Lower lobe of right lung (tissue), 2 donors: ENCODE results near the gene SORCS2. TPM values are rescaled to one million over a fixed set of nuclear protein-coding genes. Genes with fewer than 3 reads are reported as not detected.

Experiments
- ATAC-seq, 2 donors: fragments of 200-7000 bp; cut with Tn5 transposase; one replicate each; pipeline ENCODE4 v1.9.1; 2020 to 2022; ENCODE audit warnings: mild to moderate bottlenecking in 2 of 2, moderate library complexity in 2 of 2
- DNase-seq: peaks from one replicate; pipeline ENCODE4 v3.0.0-alpha.2; 2020
- H3K27ac ChIP-seq: fragments of 200-600 bp; one replicate; pipeline ENCODE4 v1.8.0; 2022
- H3K27me3 ChIP-seq: fragments of 200-600 bp; one replicate; pipeline ENCODE4 v1.8.0; 2022; ENCODE audit warnings: low read depth
- H3K36me3 ChIP-seq: fragments of 200-600 bp; one replicate; pipeline ENCODE4 v1.8.0; 2022; ENCODE audit warnings: mild to moderate bottlenecking
- H3K4me1 ChIP-seq: fragments of 200-600 bp; one replicate; pipeline ENCODE4 v1.8.0; 2022
- H3K4me3 ChIP-seq: fragments of 200-600 bp; one replicate; pipeline ENCODE4 v1.8.0; 2022; ENCODE audit warnings: mild to moderate bottlenecking
- H3K9me3 ChIP-seq: fragments of 200-600 bp; one replicate; pipeline ENCODE4 v1.8.0; 2022
- intact Hi-C: fragments of 100-400 bp; cut with DNase I; formaldehyde crosslinking; loops from one replicate; pipeline ENCODE4 v1.11.0; 2022
- total RNA-seq: library from RNA; stranded (reverse); fragmentation: NEBNext Ultra II Directional; extraction: Animal tissue kit (Norgen Biotek cat#: 25700); gene quantifications from one replicate; pipeline ENCODE4 v1.2.1, GENCODE V29; 2021
- TF ChIP-seq, protein P1 (sequence below): fragments of 200-600 bp; IDR thresholded peaks from one replicate; pipeline ENCODE4 v1.8.0; 2022; ENCODE audit warnings: antibody characterized with exemption, mild to moderate bottlenecking
- donor health status: DM: no; HTN: yes; CAD: no; lungs with severe emphysema.

The SORCS2 gene
- total RNA-seq, 1 donor from 2014 or later: 5.8 TPM

DNA sequence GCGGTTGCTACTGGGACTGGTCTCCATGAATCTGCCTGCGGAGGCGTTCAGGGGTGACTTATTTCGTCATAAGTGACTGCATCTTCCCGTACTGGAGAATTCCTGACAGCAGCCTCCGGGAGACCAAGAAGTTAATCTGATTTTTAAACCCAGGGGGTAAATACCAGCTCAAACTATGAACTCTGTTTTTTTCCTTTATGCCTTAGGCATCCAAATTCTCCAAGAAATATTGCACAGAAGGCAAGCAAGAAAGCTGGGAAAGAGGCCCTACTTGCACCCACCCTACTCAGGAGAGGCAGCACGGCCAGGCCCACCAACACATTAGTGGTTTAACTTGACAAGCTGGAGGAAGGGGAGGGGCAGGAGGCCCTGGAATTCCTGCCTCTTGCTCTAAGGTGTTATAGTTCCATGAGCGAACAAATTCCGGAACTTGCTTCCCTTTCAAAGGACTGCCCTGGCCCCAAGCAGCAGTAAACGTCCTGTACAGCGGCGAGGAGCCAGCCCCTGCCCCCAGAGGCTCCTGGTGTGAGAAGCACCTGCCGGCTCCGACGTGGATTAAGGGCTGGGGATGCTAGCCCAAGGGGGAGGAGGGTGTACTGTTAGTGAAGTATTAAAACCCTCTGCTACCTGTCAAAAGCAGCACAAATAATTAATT lies 570.2 kb downstream of the SORCS2 start:
- intact Hi-C loops: no loop called here
- Histone ChIP-seq H3K27ac (no peak overlapping the region), H3K4me3 (no peak overlapping the region), H3K4me1 (peaks cover 6% of the 10 kb centered on the region), H3K27me3 (no peaks in the 10 kb centered on the region), H3K36me3 (peaks cover 51% of the 10 kb centered on the region), H3K9me3 (no peaks in the 10 kb centered on the region)
- peak; percentile 39 for DNase-seq
- no peak for ATAC-seq
- TF ChIP-seq, protein P1, sequence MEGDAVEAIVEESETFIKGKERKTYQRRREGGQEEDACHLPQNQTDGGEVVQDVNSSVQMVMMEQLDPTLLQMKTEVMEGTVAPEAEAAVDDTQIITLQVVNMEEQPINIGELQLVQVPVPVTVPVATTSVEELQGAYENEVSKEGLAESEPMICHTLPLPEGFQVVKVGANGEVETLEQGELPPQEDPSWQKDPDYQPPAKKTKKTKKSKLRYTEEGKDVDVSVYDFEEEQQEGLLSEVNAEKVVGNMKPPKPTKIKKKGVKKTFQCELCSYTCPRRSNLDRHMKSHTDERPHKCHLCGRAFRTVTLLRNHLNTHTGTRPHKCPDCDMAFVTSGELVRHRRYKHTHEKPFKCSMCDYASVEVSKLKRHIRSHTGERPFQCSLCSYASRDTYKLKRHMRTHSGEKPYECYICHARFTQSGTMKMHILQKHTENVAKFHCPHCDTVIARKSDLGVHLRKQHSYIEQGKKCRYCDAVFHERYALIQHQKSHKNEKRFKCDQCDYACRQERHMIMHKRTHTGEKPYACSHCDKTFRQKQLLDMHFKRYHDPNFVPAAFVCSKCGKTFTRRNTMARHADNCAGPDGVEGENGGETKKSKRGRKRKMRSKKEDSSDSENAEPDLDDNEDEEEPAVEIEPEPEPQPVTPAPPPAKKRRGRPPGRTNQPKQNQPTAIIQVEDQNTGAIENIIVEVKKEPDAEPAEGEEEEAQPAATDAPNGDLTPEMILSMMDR: no peak

DNA sequence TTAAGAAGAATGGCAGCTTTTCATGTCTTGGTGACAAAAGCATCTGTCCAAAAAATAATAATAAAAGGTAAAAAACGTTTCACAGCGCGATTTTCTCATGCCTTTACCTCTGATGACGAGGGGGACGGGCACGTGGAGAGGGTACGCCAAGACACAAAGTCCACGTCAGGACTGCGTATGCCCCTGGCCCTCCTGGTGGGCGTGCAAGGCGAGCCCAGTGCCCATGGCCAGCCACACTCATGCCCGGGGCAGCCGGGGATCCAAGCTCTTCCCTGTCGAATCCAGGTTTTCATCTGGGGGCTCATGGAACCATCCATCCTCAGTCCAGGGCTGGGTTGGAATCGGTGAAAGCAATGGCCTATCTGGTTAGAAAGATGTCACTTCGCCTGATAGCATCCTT lies 570.8 kb downstream of the SORCS2 start:
- ATAC-seq (no peak), DNase-seq (peak; percentile 37)
- H3K9me3 ChIP-seq: no peaks in the 10 kb centered on the region
- no peak overlapping the region for H3K4me3 ChIP-seq
- H3K27ac ChIP-seq: no peak overlapping the region
- intact Hi-C loops: no loop called here
- H3K36me3 ChIP-seq: peaks cover 57% of the 10 kb centered on the region
- H3K4me1 ChIP-seq: no peaks in the 10 kb centered on the region
- no peaks in the 10 kb centered on the region for H3K27me3 ChIP-seq
- TF ChIP-seq, protein P1: no peak

DNA sequence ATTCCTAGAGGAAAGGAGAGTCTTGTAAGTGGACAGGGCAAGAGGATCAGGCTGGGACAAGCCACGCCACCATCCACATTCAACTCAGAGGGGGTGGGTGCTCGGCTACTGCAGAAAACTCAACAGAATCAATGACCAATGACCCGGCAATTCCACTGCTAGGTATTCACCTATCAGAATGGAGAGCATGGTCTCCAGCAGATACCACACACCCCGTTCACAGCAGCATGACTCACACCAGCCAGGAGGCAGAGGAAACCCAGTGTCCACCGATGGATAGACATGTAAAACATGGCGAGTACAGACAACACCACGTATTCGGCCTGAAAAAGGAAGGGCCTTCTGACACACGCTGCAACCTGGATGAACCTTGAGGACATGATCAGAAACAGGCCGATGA lies 571.5 kb downstream of the SORCS2 start:
- no peaks in the 10 kb centered on the region for H3K27me3 ChIP-seq

DNA sequence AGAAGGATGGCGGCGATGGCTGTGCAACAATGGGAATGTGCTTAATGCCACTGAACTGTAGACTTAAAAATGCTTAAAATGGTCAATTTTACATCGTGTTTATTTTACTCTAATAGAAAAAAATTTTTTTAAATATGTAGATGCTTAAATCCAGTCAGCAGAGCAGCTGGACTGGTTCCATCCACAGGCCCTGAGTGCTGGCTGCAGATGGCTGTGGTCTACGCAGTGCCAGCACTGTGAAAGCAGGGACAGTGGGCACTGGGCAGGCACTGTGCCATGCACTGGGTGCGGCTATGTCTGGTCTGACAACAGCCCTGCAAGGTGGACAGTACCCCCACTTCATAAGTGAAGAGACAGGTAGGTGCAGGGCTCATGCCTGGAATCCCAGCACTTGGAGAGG lies 572.1 kb downstream of the SORCS2 start:
- intact Hi-C loops: no loop called here
- Histone ChIP-seq H3K27ac (no peak overlapping the region), H3K4me3 (no peak overlapping the region), H3K9me3 (no peaks in the 10 kb centered on the region), H3K36me3 (peaks cover 70% of the 10 kb centered on the region), H3K27me3 (no peaks in the 10 kb centered on the region), H3K4me1 (no peaks in the 10 kb centered on the region)
- ATAC-seq (no peak), DNase-seq (peak; percentile 20)
- TF ChIP-seq, protein P1: no peak

More for the DNA sequence above, 571.5 kb downstream of the SORCS2 start:
- no peak overlapping the region for H3K27ac ChIP-seq
- no peaks in the 10 kb centered on the region for H3K9me3 ChIP-seq
- H3K36me3 ChIP-seq: peaks cover 64% of the 10 kb centered on the region
- H3K4me1 ChIP-seq: no peaks in the 10 kb centered on the region
- H3K4me3 ChIP-seq: no peak overlapping the region
- intact Hi-C loops: no loop called here
- no peak for DNase-seq
- TF ChIP-seq, protein P1: no peak
- ATAC-seq: no peak

DNA sequence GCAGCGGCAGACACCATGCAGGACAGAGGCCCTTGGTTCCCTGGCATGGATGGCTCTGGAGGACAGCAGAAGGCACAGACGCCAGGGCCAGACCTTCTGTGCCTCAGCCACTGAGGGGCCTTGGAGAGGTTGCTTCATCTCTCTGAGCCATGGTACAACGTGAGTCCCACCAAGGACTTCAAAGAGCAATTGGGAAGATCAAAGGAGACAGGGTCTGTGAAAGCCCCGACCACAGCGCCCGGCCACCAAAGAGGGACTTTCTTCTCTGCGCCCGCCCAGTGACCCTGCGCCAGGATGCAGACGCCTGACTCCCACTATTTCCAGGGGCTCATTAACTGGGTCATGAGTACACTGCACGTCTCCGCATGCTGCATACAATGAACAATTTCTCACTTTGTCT lies 573.3 kb downstream of the SORCS2 start:
- intact Hi-C loops: no loop called here
- Histone ChIP-seq H3K36me3 (peaks cover 77% of the 10 kb centered on the region), H3K4me1 (no peaks in the 10 kb centered on the region), H3K27me3 (no peaks in the 10 kb centered on the region), H3K9me3 (no peaks in the 10 kb centered on the region), H3K27ac (no peak overlapping the region), H3K4me3 (no peak overlapping the region)
- ATAC-seq (no peak), DNase-seq (no peak)
- TF ChIP-seq, protein P1: no peak
